H9 (cell line): Measurements from ENCODE around the gene PTK6. TPM values are rescaled to one million over a fixed set of nuclear protein-coding genes. Genes with fewer than 3 reads are reported as not detected.

ENCODE experiments used
- DNase-seq: peaks from one replicate; pipeline ENCODE4 v3.0.0-alpha.2; 2017
- H2AFZ ChIP-seq: one replicate; pipeline ENCODE4 v1.6.1; 2013; ENCODE audit warnings: mild to moderate bottlenecking, low read length, control low read depth, moderate library complexity
- H2AK5ac ChIP-seq: 2 replicates; pipeline ENCODE4 v1.6.1; 2013; ENCODE audit warnings: low read length, control low read depth, mixed read lengths; ENCODE audit not compliant: insufficient read length
- H2BK120ac ChIP-seq: one replicate; pipeline ENCODE4 v1.6.1; 2013; ENCODE audit warnings: low read depth, mild to moderate bottlenecking, low read length, control low read depth, inconsistent platforms; ENCODE audit not compliant: poor library complexity, severe bottlenecking
- H2BK12ac ChIP-seq: 2 replicates; pipeline ENCODE4 v1.6.1; 2013; ENCODE audit warnings: low read length, control low read depth, mixed read lengths, low read depth; ENCODE audit not compliant: insufficient read length
- H2BK15ac ChIP-seq: 2 replicates; pipeline ENCODE4 v1.6.1; 2013; ENCODE audit warnings: low read depth, low read length, control low read depth
- H2BK20ac ChIP-seq: one replicate; pipeline ENCODE4 v1.6.1; 2013; ENCODE audit warnings: low read depth, mild to moderate bottlenecking, low read length, control low read depth, inconsistent platforms; ENCODE audit not compliant: poor library complexity, severe bottlenecking
- H2BK5ac ChIP-seq: 2 replicates; pipeline ENCODE4 v1.6.1; 2013; ENCODE audit warnings: low read length, control low read depth, mixed read lengths; ENCODE audit not compliant: insufficient read length
- H3K14ac ChIP-seq: 2 replicates; pipeline ENCODE4 v1.6.1; 2013; ENCODE audit warnings: low read length, control low read depth; ENCODE audit not compliant: insufficient read depth
- H3K18ac ChIP-seq: 2 replicates; pipeline ENCODE4 v1.6.1; 2013; ENCODE audit warnings: low read depth, mild to moderate bottlenecking, mixed read lengths, low read length, control low read depth; ENCODE audit not compliant: insufficient read length
- H3K23ac ChIP-seq: 2 replicates; pipeline ENCODE4 v1.6.1; 2013; ENCODE audit warnings: low read length, control low read depth, mixed read lengths, low read depth; ENCODE audit not compliant: insufficient read length
- H3K23me2 ChIP-seq: 2 replicates; pipeline ENCODE4 v1.6.1; 2013; ENCODE audit warnings: low read depth, mild to moderate bottlenecking, mixed read lengths, low read length, control low read depth; ENCODE audit not compliant: insufficient read length, poor library complexity, severe bottlenecking
- H3K27ac ChIP-seq: 2 replicates; pipeline ENCODE4 v1.5.1; 2013; ENCODE audit warnings: low read length, control low read depth, mixed read lengths, low read depth; ENCODE audit not compliant: insufficient read length
- H3K27me3 ChIP-seq: 2 replicates; pipeline ENCODE4 v1.6.1; 2013; ENCODE audit warnings: low read length, control low read depth, inconsistent platforms; ENCODE audit not compliant: insufficient read depth
- H3K4ac ChIP-seq: 2 replicates; pipeline ENCODE4 v1.6.1; 2013; ENCODE audit warnings: low read depth, mild to moderate bottlenecking, control low read depth, inconsistent platforms, low read length, moderate library complexity
- H3K4me1 ChIP-seq: 2 replicates; pipeline ENCODE4 v1.6.1; 2013; ENCODE audit warnings: low read length, control low read depth, inconsistent platforms; ENCODE audit not compliant: insufficient read depth
- H3K4me2 ChIP-seq: 2 replicates; pipeline ENCODE4 v1.6.1; 2013; ENCODE audit warnings: low read length, control low read depth, mixed read lengths; ENCODE audit not compliant: insufficient read length, insufficient read depth
- H3K56ac ChIP-seq: 2 replicates; pipeline ENCODE4 v1.6.1; 2013; ENCODE audit warnings: low read depth, mild to moderate bottlenecking, mixed read lengths, low read length, control low read depth; ENCODE audit not compliant: insufficient read length
- H3K79me1 ChIP-seq: 2 replicates; pipeline ENCODE4 v1.6.1; 2013; ENCODE audit warnings: low read depth, mild to moderate bottlenecking, moderate library complexity, low read length, control low read depth, inconsistent platforms; ENCODE audit not compliant: insufficient read depth, poor library complexity, severe bottlenecking
- H3K79me2 ChIP-seq: 2 replicates; pipeline ENCODE4 v1.6.1; 2013; ENCODE audit warnings: low read length, control low read depth, inconsistent platforms; ENCODE audit not compliant: insufficient read depth
- H3K9ac ChIP-seq: 2 replicates; pipeline ENCODE4 v1.6.1; 2013; ENCODE audit warnings: low read length, control low read depth, mixed read lengths; ENCODE audit not compliant: insufficient read length; ENCODE audit errors: extremely low read depth
- H3K9me3 ChIP-seq: one replicate; pipeline ENCODE4 v1.6.1; 2013; ENCODE audit warnings: low read depth, low read length, inconsistent platforms; ENCODE audit not compliant: control insufficient read depth
- H3T11ph ChIP-seq: one replicate; pipeline ENCODE4 v1.6.1; 2013; ENCODE audit warnings: mild to moderate bottlenecking, low read length, control low read depth, inconsistent platforms
- H4K20me1 ChIP-seq: one replicate; pipeline ENCODE4 v1.6.1; 2013; ENCODE audit not compliant: control insufficient read depth, insufficient read length, insufficient read depth
- H4K5ac ChIP-seq: 2 replicates; pipeline ENCODE4 v1.6.1; 2013; ENCODE audit warnings: low read depth, mild to moderate bottlenecking, mixed read lengths, low read length, control low read depth; ENCODE audit not compliant: insufficient read length
- H4K8ac ChIP-seq: replicated peaks from 2 replicates; pipeline ENCODE4 v1.6.1; 2013; ENCODE audit warnings: low read length, control low read depth, mixed read lengths, low read depth; ENCODE audit not compliant: insufficient read length
- H4K91ac ChIP-seq: 2 replicates; pipeline ENCODE4 v1.6.1; 2013; ENCODE audit warnings: low read depth, mild to moderate bottlenecking, moderate library complexity, mixed read lengths, low read length, control low read depth; ENCODE audit not compliant: insufficient read length
- H3K27ac Mint-ChIP-seq, 3 experiments: 2 replicates in 2 of 3; 3 replicates in 1 of 3; pipeline ENCODE4 v1.8.0; 2020 to 2021; ENCODE audit warnings: mixed read lengths in 3 of 3, mild to moderate bottlenecking in 1 of 3, moderate library complexity in 1 of 3
- H3K27me3 Mint-ChIP-seq: 2 replicates; pipeline ENCODE4 v1.8.0; 2021; ENCODE audit warnings: low read depth, mild to moderate bottlenecking, moderate library complexity, mixed read lengths
- H3K36me3 Mint-ChIP-seq, 3 experiments: 2 replicates in 2 of 3; 3 replicates in 1 of 3; pipeline ENCODE4 v1.8.0; 2020 to 2021; ENCODE audit warnings: low read depth in 3 of 3, mixed read lengths in 3 of 3; ENCODE audit not compliant: insufficient read depth in 1 of 3
- H3K4me1 Mint-ChIP-seq, 2 experiments: 2 replicates each; pipeline ENCODE4 v1.8.0; 2020; ENCODE audit warnings: mixed read lengths in 2 of 2
- H3K4me3 Mint-ChIP-seq, 2 experiments: 2 replicates in 1 of 2; 3 replicates in 1 of 2; pipeline ENCODE4 v1.8.0; 2020 to 2021; ENCODE audit warnings: mild to moderate bottlenecking in 2 of 2, mixed read lengths in 2 of 2, moderate library complexity in 1 of 2
- H3K9me3 Mint-ChIP-seq, 2 experiments: 2 replicates in 1 of 2; 3 replicates in 1 of 2; pipeline ENCODE4 v1.8.0; 2020; ENCODE audit warnings: mild to moderate bottlenecking in 2 of 2, mixed read lengths in 2 of 2, moderate library complexity in 1 of 2
- CTCF ChIP-seq: fragments of 200-600 bp; sonication (generic); conservative IDR thresholded peaks from 3 replicates; pipeline ENCODE4 v1.8.0; 2021; ENCODE audit warnings: antibody characterized with exemption, mild to moderate bottlenecking
- WGBS: extraction: QIAGEN DNeasy Blood & Tissue Kit; methylation state at CpG from one replicate; pipeline ENCODE4 v1.1.7; 2013; ENCODE audit warnings: missing lambda C conversion rate, low lambda C conversion rate, mixed read lengths; ENCODE audit not compliant: insufficient read length; ENCODE audit errors: extremely low coverage; 5-methylcytosine and 5-hydroxymethylcytosine counted together
- total RNA-seq: library from RNA; stranded (reverse); gene quantifications from 2 replicates; pipeline ENCODE4 v1.2.1, GENCODE V29; 2021

The PTK6 gene
- total RNA-seq, 1 experiment from 2014 or later, result 0.46 TPM

- H3K4me2 ChIP-seq, result no peak overlapping the region
- H3K27me3 ChIP-seq, result no peaks in the 10 kb centered on the region
- no peak overlapping the region for H4K5ac ChIP-seq
- no peak overlapping the region for H2BK5ac ChIP-seq
- H3K23ac ChIP-seq, result no peak overlapping the region
- H2AK5ac ChIP-seq, result no peak overlapping the region
- no peak overlapping the region for H3K27ac Mint-ChIP-seq
- H3K23me2 ChIP-seq, result peaks cover 9% of the 10 kb centered on the region
- H2BK15ac ChIP-seq, result no peak overlapping the region
- no peak for DNase-seq
- no peak overlapping the region for H4K8ac ChIP-seq
- no peaks in the 10 kb centered on the region for H4K20me1 ChIP-seq
- no peak overlapping the region for H3K14ac ChIP-seq
- H3K9ac ChIP-seq, result no peak overlapping the region
- H3K9me3 ChIP-seq, result no peaks in the 10 kb centered on the region
- H3K27ac ChIP-seq, result no peak overlapping the region
- no peak overlapping the region for H2AFZ ChIP-seq
- H3K4me1 ChIP-seq, result 0 out of 2 replicates have a peak, but pooled peaks cover 2% of the 10 kb centered on the region
- no peaks in the 10 kb centered on the region for H3K79me1 ChIP-seq
- no peak overlapping the region for H3K18ac ChIP-seq
- no peaks in the 10 kb centered on the region for H3K79me2 ChIP-seq
- no CpG with 5 or more reads among the region's 45 CpGs for WGBS
- H3T11ph ChIP-seq, result no peak overlapping the region
- no peak overlapping the region for H4K91ac ChIP-seq
- no peak overlapping the region for H2BK20ac ChIP-seq
- TF ChIP-seq CTCF, result no peak
- no peak overlapping the region for H3K4ac ChIP-seq
- H2BK12ac ChIP-seq, result no peak overlapping the region
- no peak overlapping the region for H2BK120ac ChIP-seq
- peaks cover 3 to 12% (median 9%) of the 10 kb centered on the region in 3 experiments; a peak in 6 of 7 replicates for H3K36me3 Mint-ChIP-seq
- H3K9me3 Mint-ChIP-seq, result no peaks in the 10 kb centered on the region
- peaks cover 20% of the 10 kb centered on the region in 2 experiments for H3K4me1 Mint-ChIP-seq
- H3K56ac ChIP-seq, result no peak overlapping the region
- no peak overlapping the region for H3K4me3 Mint-ChIP-seq
- H3K27me3 Mint-ChIP-seq, result no peaks in the 10 kb centered on the region; the same call in 1 of the 2 replicates
Observed at GRCh38 chr20:63555661-63556381, 18.6 kb upstream of the PTK6 start.
